ENCODE results near the gene CHPT1. TPM values are rescaled to one million over a fixed set of nuclear protein-coding genes. Genes with fewer than 3 reads are reported as not detected.
"Not testable (repeated sequence)": the region's sequence is repeated elsewhere in the genome, so short reads cannot be mapped to it uniquely, and the experiment has no call there.

Gene CHPT1
- total and polyA plus RNA-seq, 10 donors, result 26.8 to 115 (median 45.3) TPM

- H3K27ac ChIP-seq, result no peak overlapping the region
- no peak for DNase-seq
- no peaks in the 10 kb centered on the region for H3K36me3 ChIP-seq
- H3K27me3 ChIP-seq (replicated peaks in 1 of 7), result no peaks in the 10 kb centered on the region
- intact Hi-C loops (cut with DNase I; ENCODE audit: low total_unique reads), result no loop called here
- no peak for TF ChIP-seq POLR2A (IDR thresholded peaks at IDR 0.05)
- TF ChIP-seq CTCF (IDR thresholded peaks at IDR 0.05 in 8 of 11, conservative IDR thresholded peaks at IDR 0.05 in 3 of 11), result no peak
- TF ChIP-seq POLR2AphosphoS5 (IDR thresholded peaks at IDR 0.05), result no peak
- H3K4me1 ChIP-seq, result no peaks in the 10 kb centered on the region
- H3K4me3 ChIP-seq, result no peak overlapping the region
- no peaks in the 10 kb centered on the region for H3K9me3 ChIP-seq
Observed at GRCh38 chr12:101680647-101681046, 16.8 kb upstream of the CHPT1 start.

- WGBS, 5 donors, result 79 to 92% (median 87%) methylated on average over 6 of the region's 6 CpGs
- H3K27me3 ChIP-seq (replicated peaks in 1 of 7); H3K4me1 ChIP-seq; H3K4me3 ChIP-seq; intact Hi-C loops (cut with DNase I; ENCODE audit: low total_unique reads); H3K27ac ChIP-seq; H3K36me3 ChIP-seq; H3K9me3 ChIP-seq; DNase-seq: not testable (repeated sequence)
Observed at GRCh38 chr12:101681627-101682026, 15.8 kb upstream of the CHPT1 start.

GRCh38 chr12:101685092-101685491 is 12.3 kb upstream of the CHPT1 start:
- intact Hi-C loops (cut with DNase I; ENCODE audit: low total_unique reads), result no loop called here
- 71 to 84% (median 80%) methylated on average over 1 of the region's 1 CpG for WGBS, 5 donors
- H3K9me3 ChIP-seq, result no peaks in the 10 kb centered on the region

GRCh38 chr12:101686176-101686575 is 11.3 kb upstream of the CHPT1 start:
- Histone ChIP-seq H3K27ac (no peak overlapping the region), H3K4me1 (no peaks in the 10 kb centered on the region), H3K36me3 (no peaks in the 10 kb centered on the region), H3K9me3 (no peaks in the 10 kb centered on the region), H3K4me3 (no peak overlapping the region), H3K27me3 (replicated peaks in 1 of 7) (no peaks in the 10 kb centered on the region)
- WGBS, 5 donors, result 76 to 92% (median 86%) methylated on average over 1 of the region's 1 CpG
- TF ChIP-seq CTCF (IDR thresholded peaks at IDR 0.05 in 8 of 11, conservative IDR thresholded peaks at IDR 0.05 in 3 of 11) (no peak), POLR2A (IDR thresholded peaks at IDR 0.05) (no peak), POLR2AphosphoS5 (IDR thresholded peaks at IDR 0.05) (no peak)
- no peak for DNase-seq
- intact Hi-C loops (cut with DNase I; ENCODE audit: low total_unique reads), result no loop called here

More at GRCh38 chr12:101685092-101685491, 12.3 kb upstream of the CHPT1 start:
- Histone ChIP-seq H3K27ac (no peak overlapping the region), H3K36me3 (no peaks in the 10 kb centered on the region), H3K4me3 (no peak overlapping the region), H3K27me3 (replicated peaks in 1 of 7) (no peaks in the 10 kb centered on the region), H3K4me1 (no peaks in the 10 kb centered on the region)
- no peak for DNase-seq
- TF ChIP-seq CTCF (IDR thresholded peaks at IDR 0.05 in 8 of 11, conservative IDR thresholded peaks at IDR 0.05 in 3 of 11), result no peak
- no peak for TF ChIP-seq POLR2A (IDR thresholded peaks at IDR 0.05)
- TF ChIP-seq POLR2AphosphoS5 (IDR thresholded peaks at IDR 0.05), result no peak

- Histone ChIP-seq H3K9me3 (no peaks in the 10 kb centered on the region), H3K4me1 (peaks cover 0 to 7% (median 0%) of the 10 kb centered on the region in 6 donors), H3K27ac (no peak overlapping the region), H3K36me3 (no peaks in the 10 kb centered on the region), H3K27me3 (replicated peaks in 1 of 7) (no peaks in the 10 kb centered on the region), H3K4me3 (no peak overlapping the region)
- TF ChIP-seq CTCF (IDR thresholded peaks at IDR 0.05 in 8 of 11, conservative IDR thresholded peaks at IDR 0.05 in 3 of 11) (no peak), POLR2A (IDR thresholded peaks at IDR 0.05) (no peak), POLR2AphosphoS5 (IDR thresholded peaks at IDR 0.05) (no peak)
- intact Hi-C loops (cut with DNase I; ENCODE audit: low total_unique reads), result no loop called here
- no peak for DNase-seq
- WGBS, 5 donors, result 55 to 77% (median 62%) methylated on average over 3 of the region's 3 CpGs
Observed at GRCh38 chr12:101690544-101691098, 6.8 kb upstream of the CHPT1 start.

Measured in spleen (tissue), 11 donors.